A673 (cell line): Measurements from ENCODE around the gene RBFOX2. TPM values are rescaled to one million over a fixed set of nuclear protein-coding genes. Genes with fewer than 3 reads are reported as not detected.

Source experiments
- BruUV-seq: library from RNA; stranded (reverse); fragments of 400-500 nt; replicated peaks from 2 replicates; lab custom pipeline; 2021; lab: Mats Ljungman, UMichigan
- CTCF ChIA-PET: fragments of 300-600 bp; sonication (Branson Sonifier 250); formaldehyde crosslinking; loops from one replicate; lab custom pipeline; 2022; ENCODE audit warnings: antibody characterized with exemption; lab: Charles Lee
- POLR2A ChIA-PET: fragments of 300-600 bp; sonication (Branson Sonifier 250); formaldehyde crosslinking; loops from one replicate; lab custom pipeline; 2022; ENCODE audit warnings: antibody characterized with exemption; ENCODE audit not compliant: low non-redundant PET; lab: Charles Lee
- DNase-seq: peaks from one replicate; pipeline ENCODE4 v3.0.0-alpha.2; 2015; ENCODE audit warnings: low spot score
- H3K27ac ChIP-seq: fragments of 200-600 bp; sonication (generic); 2 replicates; pipeline ENCODE4 v1.5.1; 2016; ENCODE audit warnings: mixed run types, low read depth, mild to moderate bottlenecking, mixed read lengths, antibody characterized with exemption, low read length; ENCODE audit not compliant: poor library complexity, severe bottlenecking
- H3K27me3 ChIP-seq: fragments of 200-600 bp; sonication (generic); replicated peaks from 2 replicates; pipeline ENCODE4 v1.6.1; 2017; ENCODE audit warnings: mixed run types, low read depth, mild to moderate bottlenecking, mixed read lengths, antibody characterized with exemption, low read length; ENCODE audit not compliant: insufficient read depth, poor library complexity
- H3K36me3 ChIP-seq: fragments of 200-600 bp; sonication (generic); 2 replicates; pipeline ENCODE4 v1.6.1; 2016; ENCODE audit warnings: mixed run types, mild to moderate bottlenecking, mixed read lengths, antibody characterized with exemption, low read length; ENCODE audit not compliant: insufficient read depth, poor library complexity, severe bottlenecking
- H3K4me1 ChIP-seq: fragments of 200-600 bp; sonication (generic); 2 replicates; pipeline ENCODE4 v1.6.1; 2017; ENCODE audit warnings: mixed run types, mild to moderate bottlenecking, mixed read lengths, antibody characterized with exemption, low read length; ENCODE audit not compliant: insufficient read depth, poor library complexity, severe bottlenecking
- H3K4me3 ChIP-seq: fragments of 200-600 bp; sonication (generic); 2 replicates; pipeline ENCODE4 v1.5.1; 2016; ENCODE audit warnings: low read depth, mixed run types, mild to moderate bottlenecking, mixed read lengths, low read length; ENCODE audit not compliant: poor library complexity, severe bottlenecking
- H3K9me3 ChIP-seq: fragments of 200-600 bp; sonication (generic); 2 replicates; pipeline ENCODE4 v1.6.1; 2016; ENCODE audit warnings: mixed run types, low read depth, mild to moderate bottlenecking, mixed read lengths, antibody characterized with exemption, low read length; ENCODE audit not compliant: poor library complexity, severe bottlenecking
- CTCF ChIP-seq: fragments of 300-800, 200-600 bp; sonication (generic); conservative IDR thresholded peaks from 2 replicates; pipeline ENCODE4 v1.5.1; 2017; ENCODE audit warnings: low read depth, mild to moderate bottlenecking, antibody characterized with exemption, low read length, moderate library complexity, mixed read lengths
- EZH2 ChIP-seq: fragments of 200-600 bp; sonication (generic); IDR thresholded peaks from 2 replicates; pipeline ENCODE4 v1.6.1; 2017; ENCODE audit warnings: borderline replicate concordance, low read depth, mild to moderate bottlenecking, mixed read lengths, antibody characterized with exemption, low read length; ENCODE audit not compliant: poor library complexity, severe bottlenecking
- intact Hi-C: fragments of 100-400 bp; cut with micrococcal nuclease; formaldehyde crosslinking; loops from one replicate; pipeline ENCODE4 v1.10.0; 2022; ENCODE audit not compliant: unreplicated experiment
- total RNA-seq: library from RNA; stranded (reverse); gene quantifications from 2 replicates; pipeline ENCODE4 v1.2.3, GENCODE V29; 2021

The RBFOX2 gene
- total RNA-seq, 1 experiment from 2014 or later: 142 TPM

GRCh38 chr22:35883031-35883620 is 145.5 kb downstream of the RBFOX2 start:
- TF ChIP-seq CTCF (no peak), EZH2 (no peak)
- DNase-seq: peak; percentile 46
- intact Hi-C loops: no loop called here
- no TSS peak for BruUV-seq
- H3K4me3 ChIP-seq: no peak overlapping the region
- no peaks in the 10 kb centered on the region for H3K27me3 ChIP-seq
- peaks cover 39% of the 10 kb centered on the region for H3K4me1 ChIP-seq
- peak overlapping the region; percentile 53 for H3K27ac ChIP-seq
- no peaks in the 10 kb centered on the region for H3K36me3 ChIP-seq
- CTCF ChIA-PET: no interaction called here
- no peaks in the 10 kb centered on the region for H3K9me3 ChIP-seq
- POLR2A ChIA-PET: no interaction called here

- POLR2A ChIA-PET: no interaction called here
- intact Hi-C loops: no loop called here
- CTCF ChIA-PET: no interaction called here
- Histone ChIP-seq H3K9me3 (no peaks in the 10 kb centered on the region), H3K36me3 (no peaks in the 10 kb centered on the region), H3K4me3 (peak overlapping the region; percentile 15), H3K27me3 (no peaks in the 10 kb centered on the region), H3K4me1 (peaks cover 39% of the 10 kb centered on the region), H3K27ac (peak overlapping the region; percentile 53)
- peak; percentile 42 for DNase-seq
- TF ChIP-seq CTCF (no peak), EZH2 (no peak)
- no TSS peak for BruUV-seq
Measured at GRCh38 chr22:35882211-35883030, 146.2 kb downstream of the RBFOX2 start.

- no TSS peak for BruUV-seq
- Histone ChIP-seq H3K4me3 (no peak overlapping the region), H3K27me3 (no peaks in the 10 kb centered on the region), H3K4me1 (peaks cover 36% of the 10 kb centered on the region), H3K36me3 (no peaks in the 10 kb centered on the region), H3K27ac (no peak overlapping the region), H3K9me3 (peaks cover 11% of the 10 kb centered on the region)
- DNase-seq: no peak
- ChIA-PET POLR2A (interaction anchor here (0.7 kb wide), 1 partner anchor 48 kb away, joined by 3 read pairs; no protein-coding TSS in a partner anchor), CTCF (no interaction called here)
- no peak for TF ChIP-seq CTCF
- TF ChIP-seq EZH2: no peak
- intact Hi-C loops: no loop called here
Measured at GRCh38 chr22:35879351-35879750, 149.3 kb downstream of the RBFOX2 start.
